ENCODE data around the gene DTWD2.

The DTWD2 gene

GRCh38 chr5:119022017-119022745 is 33.8 kb upstream of the DTWD2 start:
- Histone ChIP-seq H3F3A (ENCODE audit: insufficient read depth) (peaks cover 22% of the 10 kb centered on the region), H3K9ac (ENCODE audit: low read length) (peak overlapping the region; percentile 19), H2AFZ (ENCODE audit: low read depth, low read length, severe bottlenecking) (peak overlapping the region; percentile 25), H3K27ac (ENCODE audit: low read depth, low read length) (peak overlapping the region; percentile 60), H3K36me3 (ENCODE audit: low read length) (no peaks in the 10 kb centered on the region), H4K20me1 (ENCODE audit: low read depth, low read length) (no peaks in the 10 kb centered on the region), H3K9me2 (replicated peaks; ENCODE audit: insufficient read depth, low read length) (no peaks in the 10 kb centered on the region), H3K4me3 (ENCODE audit: insufficient read depth, low read length, poor library complexity, severe bottlenecking) (no peak overlapping the region), H3K9me3 (ENCODE audit: insufficient read depth, low read length) (no peaks in the 10 kb centered on the region), H3K27me3 (ENCODE audit: low read length) (no peaks in the 10 kb centered on the region), H3K79me2 (ENCODE audit: insufficient read depth, low read length) (no peaks in the 10 kb centered on the region), H3K4me2 (ENCODE audit: low read depth, low read length, poor library complexity, severe bottlenecking) (peak overlapping the region; percentile 26)
- TF ChIP-seq EZH2phosphoT487 (conservative IDR thresholded peaks at IDR 0.05; ENCODE audit: low read length) (no peak), CTCF (IDR thresholded peaks at IDR 0.05; ENCODE audit: insufficient read depth, low read length, poor library complexity, severe bottlenecking) (peak; percentile 42)

GRCh38 chr5:119021149-119021732 is 32.9 kb upstream of the DTWD2 start:
- H3K4me2 ChIP-seq (ENCODE audit: low read depth, low read length, poor library complexity, severe bottlenecking) = no peak overlapping the region
- peak overlapping the region; percentile 28 for H2AFZ ChIP-seq (ENCODE audit: low read depth, low read length, severe bottlenecking)
- no peaks in the 10 kb centered on the region for H3K36me3 ChIP-seq (ENCODE audit: low read length)
- peak overlapping the region; percentile 39 for H3K27ac ChIP-seq (ENCODE audit: low read depth, low read length)
- H3F3A ChIP-seq (ENCODE audit: insufficient read depth) = peaks cover 27% of the 10 kb centered on the region
- H3K9me2 ChIP-seq (replicated peaks; ENCODE audit: insufficient read depth, low read length) = no peaks in the 10 kb centered on the region
- TF ChIP-seq EZH2phosphoT487 (conservative IDR thresholded peaks at IDR 0.05; ENCODE audit: low read length) (no peak), CTCF (IDR thresholded peaks at IDR 0.05; ENCODE audit: insufficient read depth, low read length, poor library complexity, severe bottlenecking) (no peak)
- H3K9ac ChIP-seq (ENCODE audit: low read length) = no peak overlapping the region
- no peaks in the 10 kb centered on the region for H4K20me1 ChIP-seq (ENCODE audit: low read depth, low read length)
- H3K4me3 ChIP-seq (ENCODE audit: insufficient read depth, low read length, poor library complexity, severe bottlenecking) = no peak overlapping the region
- H3K79me2 ChIP-seq (ENCODE audit: insufficient read depth, low read length) = no peaks in the 10 kb centered on the region
- H3K9me3 ChIP-seq (ENCODE audit: insufficient read depth, low read length) = no peaks in the 10 kb centered on the region
- no peaks in the 10 kb centered on the region for H3K27me3 ChIP-seq (ENCODE audit: low read length)

- H3K79me2 ChIP-seq (ENCODE audit: insufficient read depth, low read length) = no peaks in the 10 kb centered on the region
- H3K9me3 ChIP-seq (ENCODE audit: insufficient read depth, low read length) = no peaks in the 10 kb centered on the region
- no peaks in the 10 kb centered on the region for H4K20me1 ChIP-seq (ENCODE audit: low read depth, low read length)
- H3K4me3 ChIP-seq (ENCODE audit: insufficient read depth, low read length, poor library complexity, severe bottlenecking) = peak overlapping the region; percentile 15
- peak overlapping the region; percentile 75 for H3K4me2 ChIP-seq (ENCODE audit: low read depth, low read length, poor library complexity, severe bottlenecking)
- H3F3A ChIP-seq (ENCODE audit: insufficient read depth) = peaks cover 35% of the 10 kb centered on the region
- H2AFZ ChIP-seq (ENCODE audit: low read depth, low read length, severe bottlenecking) = peak overlapping the region; percentile 22
- H3K9ac ChIP-seq (ENCODE audit: low read length) = no peak overlapping the region; the same call in 1 of the 2 replicates
- H3K36me3 ChIP-seq (ENCODE audit: low read length) = no peaks in the 10 kb centered on the region
- H3K27me3 ChIP-seq (ENCODE audit: low read length) = no peaks in the 10 kb centered on the region
- TF ChIP-seq EZH2phosphoT487 (conservative IDR thresholded peaks at IDR 0.05; ENCODE audit: low read length) (no peak), CTCF (IDR thresholded peaks at IDR 0.05; ENCODE audit: insufficient read depth, low read length, poor library complexity, severe bottlenecking) (no peak)
- H3K27ac ChIP-seq (ENCODE audit: low read depth, low read length) = peak overlapping the region; percentile 53
- H3K9me2 ChIP-seq (replicated peaks; ENCODE audit: insufficient read depth, low read length) = no peaks in the 10 kb centered on the region
Observed at GRCh38 chr5:119019949-119020348, 31.6 kb upstream of the DTWD2 start.

All from SU-DHL-6 (cell line).